GM12878 (cell line): ENCODE measurements around the gene DCBLD2. TPM values are rescaled to one million over a fixed set of nuclear protein-coding genes. Genes with fewer than 3 reads are reported as not detected.
A peak's percentile ranks its signal among the peaks of the same experiment; 100 is the strongest.

ENCODE experiments used
- ATAC-seq: fragments of 200-7000 bp; cut with Tn5 transposase; 3 replicates; pipeline ENCODE4 v1.9.1; 2020; ENCODE audit warnings: mild to moderate bottlenecking, moderate library complexity
- BruUV-seq: library from RNA; stranded (reverse); fragments of 400-500 nt; replicated peaks from 2 replicates; lab custom pipeline; 2021; lab: Mats Ljungman, UMichigan
- CTCF ChIA-PET: fragments of 300-600 bp; sonication (Branson Sonifier 250); formaldehyde crosslinking; extraction: SDS; loops from one replicate; lab custom pipeline; 2021; ENCODE audit warnings: inconsistent platforms; lab: Yijun Ruan, JAX
- POLR2A ChIA-PET: fragments of 350-600 bp; formaldehyde crosslinking; extraction: SDS; loops from one replicate; lab custom pipeline; 2021; ENCODE audit warnings: inconsistent platforms; lab: Charles Lee
- RAD21 ChIA-PET: fragments of 300-600 bp; sonication (Branson Sonifier 250); formaldehyde crosslinking; loops from one replicate; lab custom pipeline; 2023; ENCODE audit warnings: antibody characterized with exemption; ENCODE audit not compliant: unreplicated experiment; lab: Charles Lee
- SMC1A ChIA-PET: fragments of 300-600 bp; sonication (Branson Sonifier 250); formaldehyde crosslinking; loops from one replicate; lab custom pipeline; 2023; ENCODE audit not compliant: unreplicated experiment, uncharacterized antibody; lab: Charles Lee
- DNase-seq: peaks from one replicate; pipeline ENCODE4 v3.0.0-alpha.2; 2011; ENCODE audit warnings: low read depth, low spot score
- FAIRE-seq: peaks from 3 replicates; lab custom pipeline; 2011; peaks lifted over from hg19 to GRCh38; lab: Jason Lieb, UNC
- H2AFZ ChIP-seq: 2 replicates; pipeline ENCODE4 v1.6.0; 2011; ENCODE audit warnings: low read depth, low read length, control low read depth; ENCODE audit not compliant: control insufficient read depth
- H3K27ac ChIP-seq: 2 replicates; pipeline ENCODE4 v1.5.1; 2011; ENCODE audit warnings: control low read depth; ENCODE audit not compliant: control insufficient read depth, insufficient read depth
- H3K27me3 ChIP-seq, 2 experiments: replicated peaks in 1 of 2; 2 replicates each; pipeline versions ENCODE4 v1.6.0 to v1.6.1; 2011; ENCODE audit warnings: low read length in 1 of 2; ENCODE audit not compliant: control insufficient read depth in 2 of 2, insufficient read depth in 2 of 2
- H3K36me3 ChIP-seq, 2 experiments: 2 replicates each; pipeline ENCODE4 v1.5.1; 2011; ENCODE audit warnings: low read length in 1 of 2; ENCODE audit not compliant: control insufficient read depth in 2 of 2, insufficient read depth in 2 of 2
- H3K4me1 ChIP-seq: 2 replicates; pipeline ENCODE4 v1.6.1; 2011; ENCODE audit warnings: mild to moderate bottlenecking, low read length, moderate library complexity, mixed read lengths; ENCODE audit not compliant: control insufficient read depth, insufficient read depth
- H3K4me2 ChIP-seq: 2 replicates; pipeline ENCODE4 v1.6.0; 2011; ENCODE audit warnings: control low read depth; ENCODE audit not compliant: control insufficient read depth, insufficient read depth
- H3K4me3 ChIP-seq: fragments of 200-600 bp; sonication (generic); 2 replicates; pipeline ENCODE4 v1.5.1; 2016
- H3K79me2 ChIP-seq: 2 replicates; pipeline ENCODE4 v1.6.0; 2011; ENCODE audit warnings: low read length; ENCODE audit not compliant: control insufficient read depth, insufficient read depth
- H3K9ac ChIP-seq: 2 replicates; pipeline ENCODE4 v1.8.0; 2011; ENCODE audit warnings: low read length, control low read depth, mixed read lengths; ENCODE audit not compliant: control insufficient read depth, insufficient read depth
- H3K9me3 ChIP-seq: replicated peaks from 3 replicates; pipeline ENCODE4 v1.5.1; 2011; ENCODE audit warnings: mild to moderate bottlenecking, low read length; ENCODE audit not compliant: control insufficient read depth, insufficient read depth
- H4K20me1 ChIP-seq: 2 replicates; pipeline ENCODE4 v1.6.0; 2011; ENCODE audit not compliant: control insufficient read depth, insufficient read depth
- ASH2L ChIP-seq: fragments of 300-600, 200-600 bp; sonication (generic); IDR thresholded peaks from 2 replicates; pipeline ENCODE4 v1.6.1; 2017; ENCODE audit warnings: low read depth, mild to moderate bottlenecking, borderline replicate concordance
- NRF1 ChIP-seq: conservative IDR thresholded peaks from 2 replicates; pipeline ENCODE4 v1.6.1; 2011; ENCODE audit warnings: mild to moderate bottlenecking, low read depth, low read length, improper control_type of control experiment
- RAD21 ChIP-seq: IDR thresholded peaks from 2 replicates; pipeline ENCODE4 v1.6.1; 2011; ENCODE audit warnings: mild to moderate bottlenecking, low read depth, low read length, moderate library complexity; ENCODE audit not compliant: insufficient read depth
- WGBS: methylation state at CpG from one replicate; pipeline ENCODE4 v1.1.6; 2016; ENCODE audit warnings: low lambda C conversion rate; ENCODE audit not compliant: insufficient replicate concordance, insufficient coverage; ENCODE audit errors: missing lambda C conversion rate; 5-methylcytosine and 5-hydroxymethylcytosine counted together
- in situ Hi-C: fragments of 300-500 bp; cut with MboI; formaldehyde crosslinking; loops from 9 replicates; pipeline ENCODE4 v1.14.3; 2018; ENCODE audit warnings: mixed read lengths
- intact Hi-C: fragments of 100-400 bp; cut with micrococcal nuclease; formaldehyde crosslinking; loops from one replicate; pipeline ENCODE4 v1.14.2; 2022; ENCODE audit not compliant: unreplicated experiment
- polyA plus RNA-seq, 11 experiments: library from polyadenylated mRNA; depleted of rRNA in 4 of 11; unstranded in 6 of 11; stranded (reverse) in 5 of 11; fragments of >200 nt; fragmentation: Nextera tagmentation in 4 of 11; fragmentation: Illumina TruSeq in 1 of 11; extraction: Ambion mirVana in 4 of 11; extraction: Trizol in 1 of 11; gene quantifications; 1 replicate in 1 of 11; 2 replicates in 10 of 11; pipeline versions ENCODE4 v1.2.1 to v1.2.3, GENCODE V29; 2011 to 2016; ENCODE audit warnings: inconsistent platforms in 2 of 11, missing spikeins in 2 of 11, low read depth in 1 of 11
- total RNA-seq, 4 experiments: library from RNA; depleted of rRNA in 3 of 4; stranded (reverse); fragments of >200 nt in 3 of 4; fragmentation: Illumina TruSeq in 1 of 4; extraction: Trizol in 1 of 4; gene quantifications; 2 replicates each; pipeline versions ENCODE4 v1.2.1 to v1.2.3, GENCODE V29; 2013 to 2021
- TF ChIP-seq, protein P1 (sequence below): fragments of 450-650 bp; IDR thresholded peaks from 2 replicates; pipeline ENCODE4 v1.6.1; 2017; ENCODE audit warnings: mild to moderate bottlenecking, moderate library complexity

The DCBLD2 gene
- total and polyA plus RNA-seq, 10 of the 15 experiments (the other 5 are each of a cell fraction or from before 2014, with no cell fraction given) = 1.6 to 5.9 (median 4.7) TPM

DNA sequence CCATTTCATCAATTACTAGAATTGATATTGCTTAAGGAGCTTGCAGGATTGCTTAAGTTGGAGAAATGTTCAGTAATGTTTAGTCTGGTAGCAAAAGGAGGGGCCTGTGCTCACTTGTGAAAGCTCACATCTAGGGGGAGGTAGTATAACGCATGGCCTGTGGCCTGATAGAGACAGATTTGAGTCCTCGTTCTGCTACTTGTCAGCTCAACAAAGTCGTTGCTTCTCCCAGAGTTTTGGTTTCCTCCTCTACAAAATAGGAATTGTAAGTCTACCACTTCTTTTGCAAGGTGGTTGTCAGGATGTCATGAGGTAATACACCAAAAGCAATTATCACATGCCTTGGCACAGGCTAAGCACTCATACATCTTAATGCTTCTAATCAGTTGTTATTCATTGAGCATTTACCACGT is 137.0 kb downstream of the DCBLD2 start:
- in situ Hi-C loops = no loop called here
- DNase-seq (no peak), ATAC-seq (peak; percentile 50), FAIRE-seq (no peak)
- Histone ChIP-seq H4K20me1 (no peaks in the 10 kb centered on the region), H3K27ac (no peak overlapping the region), H3K36me3 (peaks cover 0 to 3% of the 10 kb centered on the region in 2 experiments; a peak in 1 of 4 replicates), H3K27me3 (no peaks in the 10 kb centered on the region), H3K4me3 (no peak overlapping the region), H3K9ac (no peak overlapping the region), H2AFZ (peak overlapping the region; percentile 20), H3K79me2 (peaks cover 4% of the 10 kb centered on the region), H3K4me1 (peaks cover 32% of the 10 kb centered on the region), H3K4me2 (no peak overlapping the region; the same call in 1 of the 2 replicates), H3K9me3 (no peaks in the 10 kb centered on the region)
- TF ChIP-seq NRF1 (no peak), ASH2L (no peak), RAD21 (peak; percentile 31; the same call in 1 of the 2 replicates)
- TF ChIP-seq, protein P1, sequence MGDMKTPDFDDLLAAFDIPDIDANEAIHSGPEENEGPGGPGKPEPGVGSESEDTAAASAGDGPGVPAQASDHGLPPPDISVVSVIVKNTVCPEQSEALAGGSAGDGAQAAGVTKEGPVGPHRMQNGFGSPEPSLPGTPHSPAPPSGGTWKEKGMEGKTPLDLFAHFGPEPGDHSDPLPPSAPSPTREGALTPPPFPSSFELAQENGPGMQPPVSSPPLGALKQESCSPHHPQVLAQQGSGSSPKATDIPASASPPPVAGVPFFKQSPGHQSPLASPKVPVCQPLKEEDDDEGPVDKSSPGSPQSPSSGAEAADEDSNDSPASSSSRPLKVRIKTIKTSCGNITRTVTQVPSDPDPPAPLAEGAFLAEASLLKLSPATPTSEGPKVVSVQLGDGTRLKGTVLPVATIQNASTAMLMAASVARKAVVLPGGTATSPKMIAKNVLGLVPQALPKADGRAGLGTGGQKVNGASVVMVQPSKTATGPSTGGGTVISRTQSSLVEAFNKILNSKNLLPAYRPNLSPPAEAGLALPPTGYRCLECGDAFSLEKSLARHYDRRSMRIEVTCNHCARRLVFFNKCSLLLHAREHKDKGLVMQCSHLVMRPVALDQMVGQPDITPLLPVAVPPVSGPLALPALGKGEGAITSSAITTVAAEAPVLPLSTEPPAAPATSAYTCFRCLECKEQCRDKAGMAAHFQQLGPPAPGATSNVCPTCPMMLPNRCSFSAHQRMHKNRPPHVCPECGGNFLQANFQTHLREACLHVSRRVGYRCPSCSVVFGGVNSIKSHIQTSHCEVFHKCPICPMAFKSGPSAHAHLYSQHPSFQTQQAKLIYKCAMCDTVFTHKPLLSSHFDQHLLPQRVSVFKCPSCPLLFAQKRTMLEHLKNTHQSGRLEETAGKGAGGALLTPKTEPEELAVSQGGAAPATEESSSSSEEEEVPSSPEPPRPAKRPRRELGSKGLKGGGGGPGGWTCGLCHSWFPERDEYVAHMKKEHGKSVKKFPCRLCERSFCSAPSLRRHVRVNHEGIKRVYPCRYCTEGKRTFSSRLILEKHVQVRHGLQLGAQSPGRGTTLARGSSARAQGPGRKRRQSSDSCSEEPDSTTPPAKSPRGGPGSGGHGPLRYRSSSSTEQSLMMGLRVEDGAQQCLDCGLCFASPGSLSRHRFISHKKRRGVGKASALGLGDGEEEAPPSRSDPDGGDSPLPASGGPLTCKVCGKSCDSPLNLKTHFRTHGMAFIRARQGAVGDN = no peak
- ChIA-PET SMC1A (interaction anchor here (0.6 to 6.9 kb wide), 17 partner anchors 10 to 216 kb away, joined by 3 to 82 read pairs (median 5); no protein-coding TSS in a partner anchor), RAD21 (interaction anchor here (0.8 to 2.0 kb wide), 8 partner anchors 8 to 163 kb away, joined by 3 to 6 read pairs (median 4); no protein-coding TSS in a partner anchor), POLR2A (interaction anchor here (0.8 to 8.2 kb wide), 7 partner anchors 9 to 151 kb away, joined by 3 to 49 read pairs (median 5); no protein-coding TSS in a partner anchor), CTCF (interaction anchor here (0.6 to 5.0 kb wide), 8 partner anchors 9 to 162 kb away, joined by 3 to 22 read pairs (median 3); no protein-coding TSS in a partner anchor)
- intact Hi-C loops = no loop called here
- 2% methylated on average over 4 of the region's 4 CpGs for WGBS
- no TSS peak for BruUV-seq
